ENCODE measurements around the gene ABLIM2.
A peak's percentile ranks its signal among the peaks of the same experiment; 100 is the strongest.

ABLIM2 gene

DNA sequence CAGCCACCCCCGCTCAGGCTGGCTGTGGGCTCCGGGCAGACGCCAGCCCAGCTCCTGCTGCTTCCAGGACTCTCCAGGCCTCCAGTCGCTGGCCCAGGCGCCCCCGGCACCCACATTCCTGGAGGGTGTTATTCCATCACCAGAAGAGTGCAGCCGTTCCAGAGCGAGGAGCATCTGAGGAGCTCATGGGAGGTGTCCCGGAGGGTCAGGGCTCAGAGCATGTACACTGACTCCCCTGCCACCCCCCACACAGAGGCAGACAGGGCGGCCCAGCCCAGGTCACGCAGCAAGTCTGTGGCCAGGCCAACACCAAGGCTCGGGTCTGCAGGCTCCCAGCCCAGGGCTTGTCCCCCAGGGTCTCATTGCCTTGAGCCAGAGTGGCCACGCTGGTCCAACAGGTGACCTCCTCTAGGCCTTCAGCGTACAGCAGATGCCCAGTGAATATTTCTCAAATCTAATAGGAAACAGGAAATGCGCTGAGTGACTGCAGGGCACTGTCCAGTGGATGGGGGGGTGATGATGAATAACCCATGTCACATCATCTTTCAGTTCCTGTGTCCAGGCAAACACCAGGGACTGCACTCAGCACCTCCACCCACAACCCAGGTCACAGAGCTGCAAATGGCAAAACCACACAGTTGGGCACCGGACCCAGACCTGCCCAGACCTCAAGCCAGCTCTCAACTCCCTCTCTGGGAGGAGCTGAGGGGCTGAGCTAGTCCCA lies 37.2 kb downstream of the ABLIM2 start:
- DNase-seq: peak; percentile 40

DNA sequence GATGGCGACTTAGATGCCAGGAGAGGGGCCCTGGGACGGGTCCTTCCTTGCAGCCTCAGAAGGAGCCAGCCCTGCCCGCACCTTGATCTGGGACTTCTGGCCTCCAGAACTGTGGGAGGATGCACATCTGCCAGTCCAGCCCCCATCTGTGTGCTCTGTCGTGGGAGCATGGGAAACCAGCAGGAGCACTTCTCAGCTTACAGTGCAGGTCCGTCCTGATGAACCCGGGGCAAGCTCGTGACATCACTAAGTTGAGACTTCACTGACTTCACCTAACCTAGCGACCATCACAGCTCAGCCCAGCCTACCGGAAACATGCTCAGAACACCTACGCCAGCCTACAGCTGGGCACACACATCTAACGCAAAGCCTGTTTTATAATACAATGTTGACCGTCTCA lies 38.1 kb downstream of the ABLIM2 start:
- peak; percentile 49 for DNase-seq

DNA sequence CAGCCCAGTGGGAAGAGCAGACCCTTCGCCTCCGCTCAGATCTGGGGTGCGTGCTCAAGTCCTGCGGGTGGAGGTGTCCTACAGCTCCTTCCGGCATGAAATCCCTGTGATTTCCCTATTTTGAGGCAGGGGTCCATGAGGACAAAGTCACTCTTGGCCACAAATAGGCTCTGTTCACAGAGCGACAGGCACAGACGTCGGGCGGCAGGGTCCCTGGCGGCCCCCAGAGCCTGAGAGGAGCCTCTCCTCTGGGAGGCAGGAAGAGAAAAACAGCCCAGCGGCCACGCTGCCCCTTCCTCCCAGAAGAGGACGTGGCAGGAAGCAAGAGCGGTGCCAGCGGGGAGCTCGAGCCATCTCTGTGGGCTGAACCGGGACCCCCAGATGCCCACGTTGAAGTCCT lies 38.7 kb downstream of the ABLIM2 start:
- DNase-seq: no peak

DNA sequence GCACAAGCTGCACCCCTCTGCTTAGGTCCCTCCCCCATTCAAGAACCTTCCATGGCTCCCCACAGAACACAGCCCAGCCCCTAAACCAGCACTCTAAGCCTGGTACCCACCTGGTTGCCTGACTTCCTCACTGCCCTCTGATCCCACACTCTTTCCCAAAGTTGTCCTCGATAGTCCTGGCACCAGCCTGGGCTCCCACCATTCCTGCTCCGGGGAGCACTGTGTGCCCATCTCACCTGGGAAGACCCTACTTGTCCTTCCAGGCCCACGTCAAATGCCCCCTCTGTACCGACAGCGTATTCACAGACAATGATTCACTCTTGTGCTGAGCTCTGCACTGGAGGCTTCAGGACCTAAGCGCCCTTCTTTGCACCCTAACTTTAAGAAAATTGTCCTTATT lies 40.1 kb downstream of the ABLIM2 start:
- no peak for DNase-seq

DNA sequence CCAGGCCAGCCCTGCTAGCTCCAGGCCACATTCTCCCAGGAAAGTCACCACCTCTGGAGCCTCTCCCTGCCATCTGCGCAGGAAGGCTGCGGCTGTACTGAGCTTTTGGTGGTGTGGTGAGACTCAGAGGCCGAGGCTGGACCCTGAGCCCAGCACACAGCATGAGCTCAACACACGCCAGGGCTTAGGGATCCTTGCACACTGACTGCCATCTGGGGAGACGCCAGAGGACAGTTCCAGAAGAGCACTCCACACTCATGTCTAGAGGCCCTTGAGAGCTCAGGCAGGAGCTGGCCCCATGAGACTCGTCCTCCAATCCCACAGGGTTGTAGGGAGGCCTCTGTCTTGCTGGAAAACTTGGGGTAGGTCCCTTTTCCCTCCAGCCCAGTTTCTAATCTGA lies 40.6 kb downstream of the ABLIM2 start:
- no peak for DNase-seq

DNA sequence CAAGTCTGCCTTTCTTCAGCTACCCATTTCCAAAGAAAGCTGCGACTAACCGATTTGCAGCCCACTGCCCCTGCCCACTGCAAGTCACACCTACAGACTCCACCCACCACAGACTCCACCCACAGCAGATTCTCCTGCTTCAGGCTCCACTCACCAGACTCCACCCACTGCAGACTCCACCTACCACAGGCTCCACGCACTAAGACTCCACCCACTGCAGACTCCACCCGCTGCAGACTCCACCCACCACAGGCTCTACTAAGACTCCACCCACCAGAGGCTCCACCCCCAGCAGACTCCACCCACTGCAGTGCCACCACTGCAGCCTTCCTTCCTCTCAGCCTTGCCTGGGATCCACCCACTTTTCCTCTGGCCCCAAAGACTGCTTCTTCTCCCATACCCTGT lies 41.3 kb downstream of the ABLIM2 start:
- no peak for DNase-seq

DNA sequence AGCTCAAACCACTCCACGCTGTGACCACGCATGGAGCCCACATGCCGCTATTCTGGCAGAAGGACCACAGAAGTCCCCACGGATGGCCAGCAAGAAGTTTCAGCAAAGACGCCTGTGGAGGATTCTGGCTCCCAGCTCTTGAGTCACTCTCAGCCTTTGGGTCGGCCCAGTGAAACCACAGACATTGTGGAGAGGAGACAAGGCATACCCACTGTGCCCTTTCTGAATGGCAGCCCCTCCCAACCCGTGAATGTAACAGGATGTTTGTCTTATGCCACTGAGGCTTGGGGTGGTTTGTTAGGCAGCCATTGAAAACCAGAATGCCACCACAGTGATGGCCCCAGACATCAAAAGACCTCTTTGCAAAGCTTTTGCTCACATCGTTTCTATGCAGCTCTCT lies 42.7 kb downstream of the ABLIM2 start:
- DNase-seq: no peak

DNA sequence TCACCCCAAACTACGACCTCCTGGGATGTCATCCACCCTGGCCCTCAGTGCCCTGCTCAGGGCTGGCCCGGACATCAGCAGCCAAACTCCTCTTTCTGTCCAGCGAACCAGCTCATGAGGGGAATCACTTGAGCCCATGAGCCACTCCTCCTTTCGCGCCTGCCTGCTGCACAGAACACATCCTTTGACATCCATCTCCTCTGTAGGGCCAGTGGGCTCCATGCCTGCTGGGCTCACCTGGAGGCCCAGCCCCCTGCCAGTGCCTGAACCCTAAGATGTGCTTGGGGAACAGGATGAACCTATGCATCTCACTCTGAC lies 43.5 kb downstream of the ABLIM2 start:
- no peak for DNase-seq

DNA sequence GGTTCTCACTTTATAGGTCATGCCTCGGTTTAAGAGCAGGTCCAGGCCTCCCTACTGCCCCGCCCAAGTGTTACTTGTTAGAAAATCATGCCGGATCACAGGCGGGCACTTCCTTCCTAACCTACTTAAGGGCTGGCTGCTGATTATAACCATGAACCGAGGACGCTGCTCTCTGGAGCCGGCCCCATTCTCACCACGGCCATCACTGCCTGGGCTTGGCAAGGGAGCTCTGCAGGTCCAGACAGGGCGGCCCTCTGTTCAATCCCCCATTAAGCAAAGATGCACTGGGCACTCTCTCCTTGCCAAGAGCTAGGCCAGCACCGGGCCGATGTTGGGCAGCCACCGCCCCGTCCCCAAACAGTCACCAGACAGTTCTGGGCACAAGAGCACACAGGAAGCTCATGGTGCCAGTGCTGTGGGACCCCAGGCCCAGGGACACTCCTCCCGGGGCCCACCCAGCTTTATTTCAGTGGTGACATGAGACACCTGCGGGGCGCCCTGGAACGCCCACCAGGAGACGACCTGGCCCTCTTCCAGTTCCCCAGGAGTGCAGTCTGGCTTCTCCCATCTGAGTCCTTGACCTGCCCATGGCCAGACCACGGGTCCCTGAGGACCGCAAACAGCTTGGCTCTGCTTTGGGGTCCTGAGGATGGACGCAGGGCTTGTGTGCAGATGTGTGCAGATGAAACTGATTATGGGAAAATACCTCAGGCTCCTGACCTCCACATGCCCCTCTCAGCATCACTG lies 44.0 kb downstream of the ABLIM2 start:
- no peak for DNase-seq

DNA sequence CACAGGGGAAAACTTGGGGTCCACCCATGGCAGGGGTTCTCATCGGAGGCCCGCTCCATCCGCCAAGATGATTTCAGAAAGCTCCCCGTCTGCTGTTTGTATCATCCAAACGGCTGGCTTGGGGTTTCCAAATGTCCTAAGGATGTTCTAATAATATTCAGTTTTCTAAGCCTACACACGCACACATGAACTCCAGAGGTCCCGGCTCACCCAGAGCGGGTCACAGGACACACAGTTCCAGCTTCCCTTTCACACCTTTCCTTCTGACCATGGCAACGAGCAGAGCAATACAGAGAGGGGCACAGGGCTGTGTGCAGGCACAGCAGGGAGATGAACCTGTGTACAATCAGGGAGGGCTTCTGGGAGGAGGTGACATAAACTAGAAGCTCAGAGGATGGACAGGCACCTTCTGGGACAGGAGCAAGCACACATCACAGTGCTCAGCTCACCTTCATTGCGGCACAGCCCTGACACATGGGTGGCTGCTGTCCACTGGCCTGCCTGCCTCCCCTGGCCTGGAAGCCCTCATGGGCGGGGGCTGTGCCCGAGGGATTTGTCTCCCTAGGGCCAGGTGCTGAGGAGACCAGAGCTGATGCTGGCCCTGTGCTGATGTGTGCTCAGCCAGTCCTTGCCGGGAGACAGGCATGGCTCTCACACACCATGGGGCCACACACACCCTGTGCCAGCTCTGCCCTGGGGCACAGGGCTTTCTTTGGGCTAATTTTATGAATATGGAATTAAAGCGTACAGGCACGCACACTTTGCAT lies 44.8 kb downstream of the ABLIM2 start:
- DNase-seq: no peak

DNA sequence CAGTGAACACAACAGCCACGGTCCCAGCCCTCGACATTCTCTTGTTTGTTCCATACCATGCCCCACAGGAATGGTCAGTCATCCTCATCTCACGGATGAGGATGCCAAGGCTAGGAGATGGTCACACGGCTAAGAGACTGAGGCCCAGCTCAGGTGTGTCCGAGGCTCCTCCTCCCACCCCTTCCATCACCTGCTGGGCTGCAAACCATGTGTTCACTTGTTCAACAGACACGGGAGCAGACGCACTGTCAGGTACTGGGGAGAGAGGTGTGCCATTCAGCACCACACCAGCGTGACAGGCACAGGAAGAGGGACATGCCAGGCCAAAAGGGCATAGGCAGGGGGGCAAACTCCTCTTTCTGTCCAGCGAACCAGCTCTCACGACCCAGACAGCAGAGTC lies 45.9 kb downstream of the ABLIM2 start:
- no peak for DNase-seq

DNA sequence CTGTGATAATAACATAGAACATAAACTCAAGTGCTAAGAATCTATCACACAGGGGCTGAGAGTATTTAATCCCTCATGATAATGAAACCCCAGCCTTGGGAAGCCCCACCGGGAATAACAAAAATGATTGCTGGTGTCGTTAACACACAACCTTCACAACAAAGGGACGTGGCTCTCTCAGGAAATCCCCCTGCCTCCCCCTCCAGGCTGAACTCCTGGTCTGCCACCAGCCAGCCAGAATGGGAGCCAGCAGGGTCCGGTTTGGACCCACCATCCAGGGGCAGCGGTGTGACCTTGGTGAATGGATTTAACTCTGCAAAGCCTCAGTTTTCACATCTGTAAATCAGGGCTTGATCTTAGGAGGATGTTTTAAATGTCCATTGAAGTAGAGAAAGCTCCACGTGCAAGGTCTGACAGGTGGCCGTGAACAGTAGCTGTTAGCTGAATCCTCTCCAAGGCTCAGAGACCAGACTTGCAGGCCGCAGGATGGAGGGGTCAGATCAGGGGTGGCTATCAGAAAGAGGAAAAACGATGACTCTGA lies 46.5 kb downstream of the ABLIM2 start:
- DNase-seq: no peak

DNA sequence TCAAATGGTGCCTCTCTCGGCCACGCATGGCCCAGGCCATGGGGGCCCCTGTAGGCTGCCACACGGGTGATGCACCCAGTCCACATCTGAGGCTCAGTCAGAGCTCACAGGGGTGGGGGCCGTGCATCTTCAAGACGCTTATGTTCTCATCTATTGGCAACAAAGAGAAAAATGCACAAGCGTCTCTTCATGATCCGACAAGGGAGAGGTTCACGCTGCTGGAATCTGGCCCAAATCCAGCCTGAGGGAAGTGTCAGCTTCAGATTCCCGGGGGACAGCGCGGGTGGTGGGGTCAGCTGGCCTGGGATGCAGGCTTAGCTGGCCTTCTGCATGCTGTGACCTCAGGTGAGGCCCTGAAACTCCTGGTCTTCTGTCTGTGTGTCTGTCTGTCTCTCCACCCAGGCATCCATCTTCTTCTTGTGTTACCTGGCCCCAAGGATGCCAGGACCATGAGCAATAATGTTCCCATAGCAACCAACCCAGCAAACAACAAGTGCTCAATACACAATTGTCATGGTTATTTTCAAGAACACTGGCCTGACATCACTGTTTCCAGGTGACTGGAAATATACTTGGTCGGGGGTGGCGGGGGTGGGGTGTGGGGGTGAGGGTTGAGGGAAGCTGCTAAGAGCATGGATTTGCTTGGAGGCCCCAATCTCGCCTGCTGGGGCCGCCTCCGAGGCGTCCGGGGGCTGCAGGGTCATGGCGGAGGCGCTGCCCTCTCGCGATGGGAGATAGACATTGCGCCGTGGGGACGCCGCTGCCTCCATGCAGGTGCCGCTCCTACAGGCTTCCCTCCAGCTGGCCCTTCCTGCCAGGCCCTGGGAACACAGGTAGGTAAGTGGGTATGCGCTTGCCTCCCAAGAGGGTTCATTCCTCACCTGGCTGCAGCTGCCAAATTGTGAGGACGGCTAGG lies 48.3 kb downstream of the ABLIM2 start:
- DNase-seq: no peak

DNA sequence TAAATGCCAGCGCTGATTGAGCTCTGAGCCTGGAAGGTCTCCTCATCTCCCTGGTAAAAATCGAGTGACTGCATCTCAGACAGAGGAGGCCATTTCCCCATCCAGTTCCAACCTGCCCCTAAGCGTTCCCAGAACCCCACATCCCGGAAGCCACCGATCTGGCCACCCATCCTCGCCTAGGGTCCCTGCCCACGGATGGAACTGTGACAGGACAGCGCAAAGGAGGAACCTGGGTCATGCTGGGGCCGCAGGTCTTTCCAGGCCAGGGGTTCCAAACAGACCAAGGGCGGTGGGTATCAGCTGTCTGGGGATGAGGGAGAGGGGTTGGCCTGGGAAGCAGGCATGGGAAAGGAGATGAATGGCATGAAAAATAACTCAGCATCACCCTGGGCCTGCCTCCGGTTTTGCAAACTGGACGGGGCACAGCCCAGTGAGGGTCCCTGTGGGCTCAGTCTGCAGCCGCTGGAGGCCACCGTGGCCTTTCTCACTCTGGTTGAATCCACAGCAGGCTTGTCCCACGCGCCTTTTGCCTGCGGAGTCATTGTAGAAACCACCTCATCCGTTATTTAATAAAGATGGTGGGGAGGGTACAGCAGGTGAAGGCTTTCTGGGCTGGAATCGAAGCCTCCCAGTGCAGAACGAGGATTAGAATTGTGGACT lies 49.1 kb downstream of the ABLIM2 start:
- no peak for DNase-seq

DNA sequence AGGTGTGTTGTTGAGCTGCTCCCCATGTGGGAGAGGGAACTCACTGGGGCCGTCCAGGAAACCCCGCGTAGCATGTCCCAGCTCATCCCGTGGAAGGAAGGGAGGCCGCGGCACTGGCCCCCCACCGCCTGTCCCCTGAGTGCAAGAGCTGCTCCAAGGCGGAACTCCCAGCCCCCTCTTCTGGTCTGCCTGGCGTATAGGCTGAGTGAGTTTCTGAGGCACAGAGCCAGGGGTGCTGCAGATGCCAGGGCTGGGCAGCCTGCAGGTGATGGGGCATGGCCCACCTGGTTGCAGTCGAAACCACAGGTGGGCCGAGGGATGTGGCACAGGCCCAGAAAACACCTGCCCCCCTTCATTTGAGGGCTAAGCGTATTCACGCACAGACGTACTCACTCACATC lies 49.6 kb downstream of the ABLIM2 start:
- no peak for DNase-seq

DNA sequence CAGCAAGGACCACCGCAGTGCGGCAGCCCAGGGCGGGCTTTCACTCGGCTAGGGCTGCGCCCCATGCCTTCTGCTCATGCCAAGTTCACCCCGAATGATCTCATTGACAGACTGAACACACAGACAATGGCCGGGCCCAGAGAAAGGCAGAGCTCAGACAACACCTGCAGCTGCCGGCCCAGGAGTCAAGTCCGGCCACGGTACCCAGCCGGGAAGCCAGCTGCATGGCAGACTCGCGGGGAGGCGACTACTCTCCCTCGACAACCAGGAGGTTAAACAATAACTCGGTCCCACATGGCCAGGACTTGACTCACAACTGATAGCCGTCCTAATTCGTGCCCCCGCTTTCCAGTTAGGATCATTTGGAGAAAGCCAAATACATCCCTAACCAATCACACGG lies 50.4 kb downstream of the ABLIM2 start:
- no peak for DNase-seq

DNA sequence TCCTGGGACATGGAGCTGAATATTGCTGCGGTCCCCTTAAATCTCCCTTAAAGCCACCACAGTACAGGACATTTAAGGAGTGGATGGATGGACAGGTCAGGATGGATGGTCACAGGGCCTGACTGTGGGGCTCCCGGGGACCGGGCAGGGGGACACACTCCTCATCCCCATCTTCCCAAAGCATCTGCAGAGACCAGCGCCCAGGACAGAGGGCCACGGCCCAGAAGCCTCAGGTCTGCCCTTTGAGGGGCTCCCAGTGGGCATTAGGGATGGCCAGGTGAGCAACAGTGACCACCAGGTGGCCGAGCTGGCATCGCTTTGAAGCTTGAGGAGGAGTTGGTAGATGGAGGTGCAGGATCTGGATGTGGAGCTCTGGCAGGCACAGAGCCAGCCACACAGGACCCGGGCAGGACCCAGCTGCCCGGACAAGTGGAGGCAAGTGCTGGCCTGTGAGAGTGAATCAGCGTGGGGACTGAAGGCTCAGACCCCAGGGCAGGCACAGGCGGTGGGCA lies 51.4 kb downstream of the ABLIM2 start:
- no peak for DNase-seq

DNA sequence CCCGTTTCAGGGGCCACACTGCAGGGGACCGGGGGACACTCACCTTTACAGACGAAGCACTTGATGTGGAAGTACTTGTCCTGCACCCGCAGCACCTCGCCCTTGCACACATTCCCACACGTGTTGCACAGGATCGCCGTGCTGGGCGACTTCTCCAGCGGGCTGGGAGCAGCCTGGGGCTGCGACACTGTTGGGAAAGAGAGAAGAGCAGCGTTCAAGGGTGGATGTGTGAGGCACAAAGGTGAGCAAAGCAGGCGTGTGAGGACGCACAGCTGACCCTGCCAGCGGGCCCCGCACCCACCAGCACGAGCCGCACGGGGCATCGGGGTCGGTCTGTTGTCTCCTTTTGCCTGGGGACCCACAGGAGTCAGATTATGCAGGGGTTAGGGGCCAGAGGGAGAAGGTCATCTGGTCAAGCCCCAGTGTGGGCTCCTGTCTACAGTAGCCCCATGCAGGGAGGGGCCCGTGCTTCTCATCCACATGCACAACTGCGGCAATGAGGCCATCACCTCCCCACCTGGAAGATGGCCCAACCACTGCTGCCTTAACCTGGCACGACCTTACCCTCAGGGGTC lies 52.1 kb downstream of the ABLIM2 start:
- DNase-seq: no peak

DNA sequence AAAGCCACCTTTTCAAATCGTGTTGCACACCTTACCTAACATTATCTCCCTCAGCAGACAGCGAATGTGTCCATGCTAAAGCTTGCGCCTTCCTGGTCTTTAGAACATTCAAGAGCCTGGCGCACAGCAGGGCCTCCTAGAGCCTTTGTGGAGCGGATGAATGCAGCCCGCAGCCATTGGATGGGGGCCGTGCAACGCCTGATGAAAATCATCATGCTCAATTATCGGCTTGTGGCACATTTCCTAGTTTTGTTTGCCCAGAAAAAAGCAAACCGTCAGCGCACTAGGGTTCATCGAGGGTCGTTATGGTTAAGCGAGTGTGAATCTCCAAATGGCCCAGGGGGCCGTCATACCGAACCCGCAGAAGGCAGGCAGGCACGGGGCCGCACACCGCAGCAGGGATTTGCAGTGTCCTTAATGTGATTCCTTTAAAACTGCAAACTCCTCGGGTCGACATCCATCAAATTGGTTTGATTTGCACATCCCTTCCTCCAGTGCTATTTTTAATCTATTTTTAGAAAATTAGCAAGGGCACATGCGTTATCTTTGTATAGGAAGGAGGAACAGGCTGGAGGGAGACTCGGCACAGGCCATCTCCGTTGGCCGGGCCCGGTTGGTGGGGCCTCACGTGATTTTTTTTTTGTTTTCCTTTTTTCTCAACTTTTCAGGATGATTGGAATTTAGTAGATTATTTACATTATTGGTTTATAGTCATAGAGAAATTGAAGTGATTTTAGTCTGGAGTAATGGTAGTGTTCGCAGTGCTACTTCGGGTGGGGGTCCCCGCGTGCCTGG lies 53.1 kb downstream of the ABLIM2 start:
- DNase-seq: no peak
